A549 (cell line): ENCODE results near the gene SASS6. TPM values are rescaled to one million over a fixed set of nuclear protein-coding genes. Genes with fewer than 3 reads are reported as not detected.

Source experiments
- ATAC-seq, 2 experiments: fragments of 200-7000 bp in 1 of 2; fragments of >200 bp in 1 of 2; cut with Nextera tagmentation in 1 of 2; cut with Tn5 transposase in 1 of 2; 3 replicates each; pipeline versions ENCODE4 v1.8.0 to v1.9.1; 2018 to 2020; ENCODE audit warnings: mild to moderate bottlenecking in 1 of 2, moderate library complexity in 1 of 2
- CTCF ChIA-PET: fragments of 300-600 bp; sonication (Branson Sonifier 250); formaldehyde crosslinking; extraction: SDS; loops from one replicate; lab custom pipeline; 2021; ENCODE audit warnings: antibody characterized with exemption, inconsistent platforms; lab: Yijun Ruan, JAX
- POLR2A ChIA-PET: fragments of 350-600 bp; formaldehyde crosslinking; extraction: SDS; loops from one replicate; lab custom pipeline; 2021; ENCODE audit warnings: antibody characterized with exemption, inconsistent platforms; lab: Yijun Ruan, JAX
- DNase-seq, 2 experiments: peaks; one replicate each; pipeline versions ENCODE4 v3.0.0 to v3.0.0-alpha.2; 2011 to 2016; ENCODE audit warnings: low read depth in 1 of 2, low spot score in 1 of 2
- FAIRE-seq: peaks from 2 replicates; lab custom pipeline; 2011; peaks lifted over from hg19 to GRCh38; lab: Jason Lieb, UNC
- H3K27ac ChIP-seq, 2 experiments: fragments of >200 bp; sonication (Bioruptor Twin); formaldehyde crosslinking; 3 replicates each; pipeline ENCODE4 v1.5.1; 2016 to 2017
- H3K4me1 ChIP-seq: fragments of >200 bp; sonication (Bioruptor Twin); formaldehyde crosslinking; 3 replicates; pipeline ENCODE4 v1.6.1; 2016
- H3K4me2 ChIP-seq: fragments of >200 bp; sonication (Bioruptor Twin); formaldehyde crosslinking; 3 replicates; pipeline ENCODE4 v1.6.1; 2016
- H3K4me3 ChIP-seq: fragments of >200 bp; sonication (Bioruptor Twin); formaldehyde crosslinking; 3 replicates; pipeline ENCODE4 v1.5.1; 2016
- H3K9me3 ChIP-seq: fragments of >200 bp; sonication (Bioruptor Twin); formaldehyde crosslinking; 3 replicates; pipeline ENCODE4 v1.6.1; 2016
- EHF ChIP-seq: fragments of 250-450 bp; sonication (Bioruptor Pico); IDR thresholded peaks from 2 replicates; pipeline ENCODE4 v1.5.0; 2020; ENCODE audit warnings: mild to moderate bottlenecking
- ESRRA ChIP-seq: fragments of 150-350 bp; IDR thresholded peaks from 2 replicates; pipeline ENCODE4 v1.6.1; 2014; ENCODE audit warnings: mild to moderate bottlenecking, low read length, borderline replicate concordance
- FOSB ChIP-seq: fragments of 250-450 bp; sonication (Bioruptor Pico); IDR thresholded peaks from 2 replicates; pipeline ENCODE4 v1.5.0; 2020; ENCODE audit warnings: mild to moderate bottlenecking, moderate library complexity
- GATA3 ChIP-seq: IDR thresholded peaks from 2 replicates; pipeline ENCODE4 v1.6.1; 2012; ENCODE audit warnings: borderline replicate concordance
- HDAC2 ChIP-seq: fragments of 200-600 bp; sonication (generic); IDR thresholded peaks from 2 replicates; pipeline ENCODE4 v1.6.1; 2016
- HEYL ChIP-seq: fragments of 250-450 bp; sonication (Bioruptor Pico); IDR thresholded peaks from 2 replicates; pipeline ENCODE4 v1.8.0; 2021; ENCODE audit warnings: mild to moderate bottlenecking, moderate library complexity
- HOXB13 ChIP-seq: fragments of 250-450 bp; sonication (Bioruptor Pico); IDR thresholded peaks from 2 replicates; pipeline ENCODE4 v1.5.0; 2020; ENCODE audit warnings: low read depth, mild to moderate bottlenecking, moderate library complexity
- JUN ChIP-seq, 2 experiments: fragments of >200 bp; sonication (Bioruptor Twin); formaldehyde crosslinking; IDR thresholded peaks; 2 replicates in 1 of 2; 3 replicates in 1 of 2; pipeline ENCODE4 v1.6.1; 2016 to 2017
- KDM1A ChIP-seq: fragments of 200-600 bp; sonication (generic); IDR thresholded peaks from 2 replicates; pipeline ENCODE4 v1.6.1; 2016; ENCODE audit warnings: low read depth, mild to moderate bottlenecking
- MAFK ChIP-seq: fragments of 450-650 bp; IDR thresholded peaks from 2 replicates; pipeline ENCODE4 v1.6.1; 2014; ENCODE audit not compliant: partially characterized antibody
- NPAS2 ChIP-seq: fragments of 250-450 bp; sonication (Bioruptor Pico); IDR thresholded peaks from 2 replicates; pipeline ENCODE4 v1.8.0; 2022; ENCODE audit warnings: mild to moderate bottlenecking, moderate library complexity, borderline replicate concordance
- NR3C1 ChIP-seq: fragments of >200 bp; sonication (Bioruptor Twin); formaldehyde crosslinking; IDR thresholded peaks from 3 replicates; pipeline ENCODE4 v1.6.1; 2017
- POLR2A ChIP-seq: IDR thresholded peaks from 2 replicates; pipeline ENCODE4 v1.6.1; 2012; ENCODE audit warnings: mild to moderate bottlenecking, low read length
- POLR2AphosphoS2 ChIP-seq: conservative IDR thresholded peaks from 2 replicates; pipeline ENCODE4 v1.6.1; 2012; ENCODE audit warnings: low read length, improper control_type of control experiment, inconsistent platforms
- RARB ChIP-seq: fragments of 250-450 bp; sonication (Bioruptor Pico); IDR thresholded peaks from 2 replicates; pipeline ENCODE4 v1.8.0; 2021; ENCODE audit warnings: mild to moderate bottlenecking, moderate library complexity
- RCOR1 ChIP-seq: fragments of 150-350 bp; IDR thresholded peaks from 2 replicates; pipeline ENCODE4 v1.6.1; 2014; ENCODE audit warnings: antibody characterized with exemption, low read length, low read depth
- RFX5 ChIP-seq: fragments of 450-650 bp; IDR thresholded peaks from 2 replicates; pipeline ENCODE4 v1.7.1; 2014; ENCODE audit warnings: antibody characterized with exemption, mild to moderate bottlenecking, moderate library complexity
- RNF2 ChIP-seq: fragments of 200-600 bp; sonication (generic); IDR thresholded peaks from 2 replicates; pipeline ENCODE4 v1.6.1; 2016; ENCODE audit warnings: low read depth, mild to moderate bottlenecking, antibody characterized with exemption, moderate library complexity, borderline replicate concordance
- TFCP2L1 ChIP-seq: fragments of 250-450 bp; sonication (Bioruptor Pico); IDR thresholded peaks from 2 replicates; pipeline ENCODE4 v1.5.0; 2021; ENCODE audit warnings: mild to moderate bottlenecking
- TP53 ChIP-seq: fragments of 250-450 bp; sonication (Bioruptor Pico); IDR thresholded peaks from 2 replicates; pipeline ENCODE4 v1.5.0; 2021; ENCODE audit warnings: mild to moderate bottlenecking, moderate library complexity
- ZFP36 ChIP-seq: fragments of 450-650 bp; IDR thresholded peaks from 2 replicates; pipeline ENCODE4 v1.6.1; 2014; ENCODE audit warnings: borderline replicate concordance; ENCODE audit not compliant: partially characterized antibody
- WGBS: methylation state at CpG from one replicate; pipeline ENCODE4 v1.1.6; 2017; ENCODE audit errors: missing lambda C conversion rate; 5-methylcytosine and 5-hydroxymethylcytosine counted together
- polyA plus RNA-seq, 4 experiments: library from polyadenylated mRNA; depleted of rRNA in 3 of 4; stranded (reverse); fragments of >200 nt; fragmentation: RNase III in 1 of 4; extraction: RNeasy Plus Mini Kit Qiagen cat#74134 plus additional on column Dnase treatment in 1 of 4; gene quantifications; 2 replicates in 3 of 4; 3 replicates in 1 of 4; pipeline ENCODE4 v1.2.3, GENCODE V29; 2011 to 2017
- TF ChIP-seq, protein P1 (sequence below): fragments of 250-450 bp; sonication (Bioruptor Pico); IDR thresholded peaks from 2 replicates; pipeline ENCODE4 v1.5.0; 2020; ENCODE audit warnings: low read depth, mild to moderate bottlenecking, moderate library complexity
- TF ChIP-seq, protein P2 (sequence below): IDR thresholded peaks from 2 replicates; pipeline ENCODE4 v1.6.1; 2012
- TF ChIP-seq, protein P3 (sequence below): IDR thresholded peaks from 2 replicates; pipeline ENCODE4 v1.6.1; 2012; ENCODE audit warnings: low read depth, borderline replicate concordance

Gene SASS6
- polyA plus RNA-seq, 2 of the 4 experiments (the other 2 are of a cell fraction): 4.0 to 5.2 TPM

DNA sequence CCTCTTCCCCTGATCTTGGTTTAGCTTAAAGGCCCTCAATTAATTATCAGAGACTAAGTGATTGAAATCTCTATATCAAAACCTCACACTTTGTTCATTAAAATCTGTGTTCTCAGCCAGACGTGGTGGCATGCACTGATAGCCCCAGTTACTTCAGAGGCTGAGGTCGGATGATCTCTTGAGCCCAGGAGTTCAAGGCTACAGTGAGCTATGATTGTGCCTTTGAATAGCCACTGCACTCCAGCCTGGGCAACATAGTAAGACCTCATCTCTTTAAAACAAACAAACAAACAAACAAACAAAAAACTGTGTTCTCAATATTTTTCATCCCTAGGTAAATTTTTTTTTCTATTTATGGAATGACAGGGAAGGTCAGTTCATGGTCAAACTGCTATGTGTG is 18.9 kb upstream of the SASS6 start (continued):
- TF ChIP-seq, protein P1, sequence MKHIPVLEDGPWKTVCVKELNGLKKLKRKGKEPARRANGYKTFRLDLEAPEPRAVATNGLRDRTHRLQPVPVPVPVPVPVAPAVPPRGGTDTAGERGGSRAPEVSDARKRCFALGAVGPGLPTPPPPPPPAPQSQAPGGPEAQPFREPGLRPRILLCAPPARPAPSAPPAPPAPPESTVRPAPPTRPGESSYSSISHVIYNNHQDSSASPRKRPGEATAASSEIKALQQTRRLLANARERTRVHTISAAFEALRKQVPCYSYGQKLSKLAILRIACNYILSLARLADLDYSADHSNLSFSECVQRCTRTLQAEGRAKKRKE: no peak

DNA sequence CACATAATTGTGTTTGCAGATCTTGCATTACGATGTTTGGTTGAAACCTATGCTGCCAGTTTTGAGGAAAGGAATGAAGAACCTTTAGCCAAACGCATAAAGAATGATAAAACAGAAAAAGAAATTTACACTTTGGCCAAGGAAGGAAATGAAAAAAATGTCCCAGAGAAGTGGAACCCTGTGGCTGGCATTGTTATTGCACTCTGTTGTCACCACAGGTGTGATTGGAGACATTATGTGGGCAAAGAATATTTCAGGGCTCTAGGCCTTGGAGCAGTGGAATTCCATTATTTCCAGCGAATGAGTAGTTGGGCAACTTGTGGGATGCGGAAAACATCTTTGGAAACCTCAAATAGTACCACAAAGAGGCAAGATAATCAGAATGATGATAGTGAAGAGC is 15.1 kb upstream of the SASS6 start:
- 91% methylated on average over 4 of the region's 4 CpGs for WGBS
- no peak for ATAC-seq
- POLR2A ChIA-PET: no interaction called here

DNA sequence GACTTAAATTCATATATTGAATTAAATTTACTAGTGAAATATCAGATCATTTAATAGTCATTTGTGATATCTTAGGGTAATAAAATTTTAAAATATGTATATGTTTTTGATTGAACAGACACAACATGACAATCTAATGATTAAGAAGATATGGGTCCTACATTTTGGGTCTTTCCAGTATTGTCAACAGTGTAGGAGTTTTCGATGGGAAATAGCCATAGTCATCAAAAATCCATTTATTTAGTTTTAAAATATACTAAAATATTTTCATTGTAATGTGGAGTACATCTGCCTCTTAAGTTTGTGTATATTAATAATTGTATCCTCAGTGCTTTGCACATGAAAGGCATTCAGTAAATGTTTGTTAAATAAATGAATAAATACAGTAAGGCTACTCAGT is 14.2 kb upstream of the SASS6 start:
- Histone ChIP-seq H3K27ac (no peak overlapping the region), H3K4me1 (no peaks in the 10 kb centered on the region), H3K4me3 (no peak overlapping the region), H3K4me2 (no peak overlapping the region), H3K9me3 (no peaks in the 10 kb centered on the region)
- TF ChIP-seq POLR2A: no peak
- TF ChIP-seq JUN (IDR thresholded peaks at IDR 0.05): no peak
- no peak for TF ChIP-seq HEYL (CRISPR knock-in tag)
- TF ChIP-seq ZFP36: no peak
- no peak for TF ChIP-seq POLR2AphosphoS2
- TF ChIP-seq EHF (CRISPR knock-in tag): no peak
- TF ChIP-seq MAFK: peak; percentile 31
- ChIA-PET CTCF (no interaction called here), POLR2A (no interaction called here)
- 93% methylated on average over 1 of the region's 1 CpG for WGBS
- DNase-seq (no peak), ATAC-seq (no peak), FAIRE-seq (no peak)

More for the DNA sequence above, 15.1 kb upstream of the SASS6 start:
- Histone ChIP-seq H3K4me2 (no peak overlapping the region), H3K9me3 (no peaks in the 10 kb centered on the region), H3K27ac (no peak overlapping the region), H3K4me3 (no peak overlapping the region), H3K4me1 (no peaks in the 10 kb centered on the region)
- TF ChIP-seq HOXB13 (CRISPR knock-in tag) (no peak), NR3C1 (no peak), GATA3 (no peak), RFX5 (no peak), ESRRA (no peak), TP53 (CRISPR knock-in tag) (no peak), TFCP2L1 (CRISPR knock-in tag) (no peak), RNF2 (no peak), RARB (CRISPR knock-in tag) (no peak), EHF (CRISPR knock-in tag) (no peak), JUN (IDR thresholded peaks at IDR 0.05) (no peak), NPAS2 (CRISPR knock-in tag) (no peak)
- TF ChIP-seq, protein P2, sequence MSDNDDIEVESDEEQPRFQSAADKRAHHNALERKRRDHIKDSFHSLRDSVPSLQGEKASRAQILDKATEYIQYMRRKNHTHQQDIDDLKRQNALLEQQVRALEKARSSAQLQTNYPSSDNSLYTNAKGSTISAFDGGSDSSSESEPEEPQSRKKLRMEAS: no peak
- TF ChIP-seq, protein P3, sequence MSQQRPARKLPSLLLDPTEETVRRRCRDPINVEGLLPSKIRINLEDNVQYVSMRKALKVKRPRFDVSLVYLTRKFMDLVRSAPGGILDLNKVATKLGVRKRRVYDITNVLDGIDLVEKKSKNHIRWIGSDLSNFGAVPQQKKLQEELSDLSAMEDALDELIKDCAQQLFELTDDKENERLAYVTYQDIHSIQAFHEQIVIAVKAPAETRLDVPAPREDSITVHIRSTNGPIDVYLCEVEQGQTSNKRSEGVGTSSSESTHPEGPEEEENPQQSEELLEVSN: no peak
- TF ChIP-seq, protein P1: no peak
- CTCF ChIA-PET: no interaction called here
- DNase-seq (no peak), FAIRE-seq (no peak)

DNA sequence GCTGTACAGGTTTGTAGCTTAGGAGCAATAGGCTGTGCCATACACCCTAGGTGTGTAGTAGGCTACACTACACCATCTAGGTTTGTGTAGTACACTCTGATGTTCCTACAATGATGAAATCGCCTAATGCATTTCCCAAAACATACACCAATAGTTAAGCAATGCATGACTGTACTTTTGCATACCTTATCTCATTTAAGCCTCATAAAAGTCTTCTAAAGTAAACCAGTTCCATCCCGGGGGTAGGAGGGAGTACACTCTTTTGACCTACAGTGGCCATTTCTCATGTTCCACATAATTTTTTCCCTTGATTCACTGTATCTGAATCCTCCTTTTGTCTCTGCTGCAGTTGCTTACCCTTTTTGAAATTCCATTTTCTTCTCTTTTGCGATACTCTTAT is 12.4 kb upstream of the SASS6 start:
- 91% methylated on average over 3 of the region's 3 CpGs for WGBS
- no peak for FAIRE-seq
- Histone ChIP-seq H3K4me1 (no peaks in the 10 kb centered on the region), H3K27ac (no peak overlapping the region), H3K4me2 (no peak overlapping the region), H3K4me3 (no peak overlapping the region), H3K9me3 (no peaks in the 10 kb centered on the region)
- no peak for DNase-seq
- no peak for ATAC-seq
- POLR2A ChIA-PET: no interaction called here
- CTCF ChIA-PET: no interaction called here
- no peak for TF ChIP-seq POLR2A
- TF ChIP-seq FOSB (CRISPR knock-in tag): no peak
- TF ChIP-seq RCOR1: no peak
- TF ChIP-seq EHF (CRISPR knock-in tag): no peak
- TF ChIP-seq HDAC2: no peak
- no peak for TF ChIP-seq RARB (CRISPR knock-in tag)
- no peak for TF ChIP-seq KDM1A
